NB4 (cell line): ENCODE data around the gene CEP290.

Experiments used
- DNase-seq: peaks from one replicate; pipeline ENCODE4 v3.0.0; 2010; ENCODE audit warnings: low read depth
- H3K4me3 ChIP-seq: one replicate; pipeline ENCODE4 v1.5.1; 2011; ENCODE audit warnings: mild to moderate bottlenecking, low read depth, low read length, moderate library complexity
- MYC ChIP-seq: IDR thresholded peaks from 2 replicates; pipeline ENCODE4 v1.6.1; 2011; ENCODE audit warnings: low read depth, low read length
- POLR2A ChIP-seq: IDR thresholded peaks from 2 replicates; pipeline ENCODE4 v1.6.1; 2011; ENCODE audit warnings: mild to moderate bottlenecking; ENCODE audit not compliant: insufficient read length; ENCODE audit errors: extremely low read depth
- TF ChIP-seq, protein P1 (sequence below): IDR thresholded peaks from 2 replicates; pipeline ENCODE4 v1.6.1; 2011; ENCODE audit warnings: low read depth, low read length
- TF ChIP-seq, protein P2 (sequence below): IDR thresholded peaks from one replicate; pipeline ENCODE4 v1.5.1; 2012; ENCODE audit warnings: low read depth, low read length

The CEP290 gene

DNA sequence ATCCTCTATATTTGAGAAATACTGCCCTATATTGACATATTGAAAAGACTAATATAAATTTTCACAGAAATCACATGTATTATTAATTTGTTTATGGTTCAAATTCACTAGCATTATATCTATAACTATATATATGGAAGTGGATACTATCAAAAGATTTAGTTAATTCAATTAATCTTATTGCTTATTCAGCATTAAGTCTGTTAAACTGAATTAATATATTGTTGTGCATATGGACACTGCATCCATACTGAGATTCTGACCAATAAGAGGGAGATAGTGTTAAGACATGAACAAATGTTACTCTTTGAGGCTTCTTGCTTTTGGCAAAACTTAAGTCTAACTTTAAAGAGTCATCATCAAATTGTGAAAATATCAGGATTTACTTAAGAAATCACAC lies 60.6 kb downstream of the CEP290 start:
- no peak overlapping the region for H3K4me3 ChIP-seq
- TF ChIP-seq, protein P1, sequence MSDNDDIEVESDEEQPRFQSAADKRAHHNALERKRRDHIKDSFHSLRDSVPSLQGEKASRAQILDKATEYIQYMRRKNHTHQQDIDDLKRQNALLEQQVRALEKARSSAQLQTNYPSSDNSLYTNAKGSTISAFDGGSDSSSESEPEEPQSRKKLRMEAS = no peak
- TF ChIP-seq, protein P2, sequence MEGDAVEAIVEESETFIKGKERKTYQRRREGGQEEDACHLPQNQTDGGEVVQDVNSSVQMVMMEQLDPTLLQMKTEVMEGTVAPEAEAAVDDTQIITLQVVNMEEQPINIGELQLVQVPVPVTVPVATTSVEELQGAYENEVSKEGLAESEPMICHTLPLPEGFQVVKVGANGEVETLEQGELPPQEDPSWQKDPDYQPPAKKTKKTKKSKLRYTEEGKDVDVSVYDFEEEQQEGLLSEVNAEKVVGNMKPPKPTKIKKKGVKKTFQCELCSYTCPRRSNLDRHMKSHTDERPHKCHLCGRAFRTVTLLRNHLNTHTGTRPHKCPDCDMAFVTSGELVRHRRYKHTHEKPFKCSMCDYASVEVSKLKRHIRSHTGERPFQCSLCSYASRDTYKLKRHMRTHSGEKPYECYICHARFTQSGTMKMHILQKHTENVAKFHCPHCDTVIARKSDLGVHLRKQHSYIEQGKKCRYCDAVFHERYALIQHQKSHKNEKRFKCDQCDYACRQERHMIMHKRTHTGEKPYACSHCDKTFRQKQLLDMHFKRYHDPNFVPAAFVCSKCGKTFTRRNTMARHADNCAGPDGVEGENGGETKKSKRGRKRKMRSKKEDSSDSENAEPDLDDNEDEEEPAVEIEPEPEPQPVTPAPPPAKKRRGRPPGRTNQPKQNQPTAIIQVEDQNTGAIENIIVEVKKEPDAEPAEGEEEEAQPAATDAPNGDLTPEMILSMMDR = no peak
- TF ChIP-seq POLR2A (no peak), MYC (no peak)
- no peak for DNase-seq

- TF ChIP-seq, protein P2 = no peak
- no peak for TF ChIP-seq MYC
- no peak for TF ChIP-seq POLR2A
- TF ChIP-seq, protein P1 = no peak
These were observed 74.6 kb downstream of the CEP290 start for GRCh38 chr12:88067301-88067700.

DNA sequence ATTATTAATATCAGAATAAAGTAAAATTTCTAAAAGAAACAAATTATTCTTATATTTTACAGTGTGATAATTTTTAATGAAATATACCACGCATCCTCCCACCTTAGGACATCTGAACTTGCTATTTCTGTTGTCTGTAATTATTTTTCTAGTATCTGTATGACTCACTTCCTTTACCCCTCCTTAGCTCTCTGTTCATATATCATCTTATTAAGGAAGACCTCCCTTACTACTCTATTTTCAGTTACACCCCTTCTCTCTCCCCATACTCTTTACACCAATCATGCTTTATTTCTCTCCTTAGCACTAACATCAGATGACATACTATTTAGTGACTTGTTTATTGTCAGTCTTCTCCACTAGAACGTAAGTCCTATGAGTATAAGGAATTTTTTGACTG lies 78.5 kb downstream of the CEP290 start:
- TF ChIP-seq, protein P1 = no peak
- TF ChIP-seq POLR2A (no peak), MYC (no peak)
- TF ChIP-seq, protein P2 = no peak
- DNase-seq = peak; percentile 21

More at GRCh38 chr12:88067301-88067700, 74.6 kb downstream of the CEP290 start:
- H3K4me3 ChIP-seq = no peak overlapping the region
- DNase-seq = no peak

GRCh38 chr12:88062474-88062873 lies 79.4 kb downstream of the CEP290 start:
- no peak for TF ChIP-seq POLR2A
- TF ChIP-seq, protein P1 = no peak
- TF ChIP-seq, protein P2 = no peak
- TF ChIP-seq MYC = no peak
- H3K4me3 ChIP-seq = no peak overlapping the region
- DNase-seq = peak; percentile 11

More for the DNA sequence above, 78.5 kb downstream of the CEP290 start:
- no peak overlapping the region for H3K4me3 ChIP-seq

DNA sequence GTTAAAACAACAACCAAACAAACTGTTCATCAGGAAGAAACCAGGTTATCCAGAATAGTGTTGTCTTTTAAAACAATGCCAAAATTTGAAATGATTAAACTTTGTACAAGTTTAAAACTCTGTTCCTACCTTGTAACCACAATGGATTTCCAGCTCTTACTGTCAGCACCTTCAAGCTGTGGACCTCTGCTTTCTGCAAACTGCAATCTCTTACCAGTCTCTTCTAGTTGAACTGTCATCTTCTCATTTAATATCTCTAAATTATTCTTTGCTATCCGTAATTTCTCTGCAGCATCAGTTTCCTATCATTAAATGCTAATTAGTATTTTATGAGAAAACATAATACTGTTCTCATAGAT lies 83.2 kb downstream of the CEP290 start:
- H3K4me3 ChIP-seq = no peak overlapping the region
- DNase-seq = no peak
- no peak for TF ChIP-seq POLR2A
- TF ChIP-seq, protein P1 = no peak
- TF ChIP-seq MYC = no peak
- TF ChIP-seq, protein P2 = no peak

GRCh38 chr12:88057994-88058718 lies 83.7 kb downstream of the CEP290 start:
- no peak overlapping the region for H3K4me3 ChIP-seq
- TF ChIP-seq MYC = no peak
- TF ChIP-seq, protein P1 = no peak
- no peak for TF ChIP-seq POLR2A
- TF ChIP-seq, protein P2 = no peak
- no peak for DNase-seq
